ENCODE measurements around the gene SH3BGRL3.

SH3BGRL3 gene

GRCh38 chr1:26282401-26282918, 2.6 kb downstream of the SH3BGRL3 start:
- TF ChIP-seq GATA2 (IDR thresholded peaks at IDR 0.05; ENCODE audit: low read depth, low read length) (no peak), GATA3 (IDR thresholded peaks at IDR 0.05; ENCODE audit: low read depth, low read length) (no peak)

GRCh38 chr1:26283279-26283853, 3.5 kb downstream of the SH3BGRL3 start:
- TF ChIP-seq GATA3 (IDR thresholded peaks at IDR 0.05; ENCODE audit: low read depth, low read length): no peak
- TF ChIP-seq GATA2 (IDR thresholded peaks at IDR 0.05; ENCODE audit: low read depth, low read length): no peak

- TF ChIP-seq GATA3 (IDR thresholded peaks at IDR 0.05; ENCODE audit: low read depth, low read length) (no peak), GATA2 (IDR thresholded peaks at IDR 0.05; ENCODE audit: low read depth, low read length) (no peak)
These were observed 4.1 kb downstream of the SH3BGRL3 start for GRCh38 chr1:26283871-26284596.

GRCh38 chr1:26284597-26285347, 4.9 kb downstream of the SH3BGRL3 start:
- no peak for TF ChIP-seq GATA2 (IDR thresholded peaks at IDR 0.05; ENCODE audit: low read depth, low read length)
- no peak for TF ChIP-seq GATA3 (IDR thresholded peaks at IDR 0.05; ENCODE audit: low read depth, low read length)

GRCh38 chr1:26285366-26286063, 5.6 kb downstream of the SH3BGRL3 start:
- TF ChIP-seq GATA2 (IDR thresholded peaks at IDR 0.05; ENCODE audit: low read depth, low read length) (no peak), GATA3 (IDR thresholded peaks at IDR 0.05; ENCODE audit: low read depth, low read length) (no peak)

- TF ChIP-seq GATA2 (IDR thresholded peaks at IDR 0.05; ENCODE audit: low read depth, low read length) (no peak), GATA3 (IDR thresholded peaks at IDR 0.05; ENCODE audit: low read depth, low read length) (no peak)
These were observed 6.2 kb downstream of the SH3BGRL3 start for GRCh38 chr1:26286064-26286416.

GRCh38 chr1:26287033-26287711, 7.3 kb downstream of the SH3BGRL3 start:
- no peak for TF ChIP-seq GATA3 (IDR thresholded peaks at IDR 0.05; ENCODE audit: low read depth, low read length)

- TF ChIP-seq GATA2 (IDR thresholded peaks at IDR 0.05; ENCODE audit: low read depth, low read length): no peak
- no peak for TF ChIP-seq GATA3 (IDR thresholded peaks at IDR 0.05; ENCODE audit: low read depth, low read length)
These were observed 7.9 kb downstream of the SH3BGRL3 start for GRCh38 chr1:26287811-26288210.

- no peak for TF ChIP-seq GATA2 (IDR thresholded peaks at IDR 0.05; ENCODE audit: low read depth, low read length)
- no peak for TF ChIP-seq GATA3 (IDR thresholded peaks at IDR 0.05; ENCODE audit: low read depth, low read length)
These were observed 8.5 kb downstream of the SH3BGRL3 start for GRCh38 chr1:26288311-26288941.

- no peak for TF ChIP-seq GATA2 (IDR thresholded peaks at IDR 0.05; ENCODE audit: low read depth, low read length)
- TF ChIP-seq GATA3 (IDR thresholded peaks at IDR 0.05; ENCODE audit: low read depth, low read length): no peak
These were observed 9.5 kb downstream of the SH3BGRL3 start for GRCh38 chr1:26289158-26290059.

GRCh38 chr1:26290122-26290881, 10.4 kb downstream of the SH3BGRL3 start:
- TF ChIP-seq GATA2 (IDR thresholded peaks at IDR 0.05; ENCODE audit: low read depth, low read length) (no peak), GATA3 (IDR thresholded peaks at IDR 0.05; ENCODE audit: low read depth, low read length) (no peak)

- TF ChIP-seq GATA3 (IDR thresholded peaks at IDR 0.05; ENCODE audit: low read depth, low read length) (no peak), GATA2 (IDR thresholded peaks at IDR 0.05; ENCODE audit: low read depth, low read length) (no peak)
These were observed 11.0 kb downstream of the SH3BGRL3 start for GRCh38 chr1:26290882-26291261.
